ENCODE measurements around the gene MATK.

The MATK gene

GRCh38 chr19:3775374-3775711, 10.8 kb downstream of the MATK start:
- DNase-seq (ENCODE audit: insufficient read length) (no peak), FAIRE-seq (no peak)
- TF ChIP-seq TAF1 (IDR thresholded peaks at IDR 0.05; ENCODE audit: borderline replicate concordance, low read depth, low read length) (no peak), POLR2AphosphoS5 (IDR thresholded peaks at IDR 0.05; ENCODE audit: low read depth, low read length) (no peak), POLR2A (IDR thresholded peaks at IDR 0.05; ENCODE audit: low read depth, low read length) (no peak)

GRCh38 chr19:3774621-3775373, 11.4 kb downstream of the MATK start:
- no peak for FAIRE-seq

GRCh38 chr19:3773814-3774515, 12.2 kb downstream of the MATK start:
- no peak for FAIRE-seq
- DNase-seq (ENCODE audit: insufficient read length), result no peak
- TF ChIP-seq POLR2AphosphoS5 (IDR thresholded peaks at IDR 0.05; ENCODE audit: low read depth, low read length) (no peak), POLR2A (IDR thresholded peaks at IDR 0.05; ENCODE audit: low read depth, low read length) (no peak), TAF1 (IDR thresholded peaks at IDR 0.05; ENCODE audit: borderline replicate concordance, low read depth, low read length) (no peak)

More at GRCh38 chr19:3774621-3775373, 11.4 kb downstream of the MATK start:
- no peak for DNase-seq (ENCODE audit: insufficient read length)
- TF ChIP-seq POLR2A (IDR thresholded peaks at IDR 0.05; ENCODE audit: low read depth, low read length), result no peak
- no peak for TF ChIP-seq TAF1 (IDR thresholded peaks at IDR 0.05; ENCODE audit: borderline replicate concordance, low read depth, low read length)
- TF ChIP-seq POLR2AphosphoS5 (IDR thresholded peaks at IDR 0.05; ENCODE audit: low read depth, low read length), result no peak

- no peak for DNase-seq (ENCODE audit: insufficient read length)
- TF ChIP-seq POLR2A (IDR thresholded peaks at IDR 0.05; ENCODE audit: low read depth, low read length) (no peak), TAF1 (IDR thresholded peaks at IDR 0.05; ENCODE audit: borderline replicate concordance, low read depth, low read length) (no peak), POLR2AphosphoS5 (IDR thresholded peaks at IDR 0.05; ENCODE audit: low read depth, low read length) (no peak)
- no peak for FAIRE-seq
These were observed 14.2 kb downstream of the MATK start, which contains the start of gene RAX2 for GRCh38 chr19:3771906-3772455. TSS of gene RAX2 (minus strand) at chr19:3772228. CDS start at chr19:3771742, 486 bp downstream.

- TF ChIP-seq POLR2A (IDR thresholded peaks at IDR 0.05; ENCODE audit: low read depth, low read length), result no peak
- TF ChIP-seq TAF1 (IDR thresholded peaks at IDR 0.05; ENCODE audit: borderline replicate concordance, low read depth, low read length), result no peak
- no peak for TF ChIP-seq POLR2AphosphoS5 (IDR thresholded peaks at IDR 0.05; ENCODE audit: low read depth, low read length)
- no peak for FAIRE-seq
- no peak for DNase-seq (ENCODE audit: insufficient read length)
These were observed 14.9 kb downstream of the MATK start for GRCh38 chr19:3771000-3771905.

GRCh38 chr19:3770136-3770999, 15.8 kb downstream of the MATK start:
- DNase-seq (ENCODE audit: insufficient read length), result no peak
- FAIRE-seq, result no peak
- TF ChIP-seq POLR2A (IDR thresholded peaks at IDR 0.05; ENCODE audit: low read depth, low read length), result no peak
- TF ChIP-seq TAF1 (IDR thresholded peaks at IDR 0.05; ENCODE audit: borderline replicate concordance, low read depth, low read length), result no peak
- TF ChIP-seq POLR2AphosphoS5 (IDR thresholded peaks at IDR 0.05; ENCODE audit: low read depth, low read length), result no peak

- no peak for DNase-seq (ENCODE audit: insufficient read length)
- no peak for FAIRE-seq
- TF ChIP-seq POLR2A (IDR thresholded peaks at IDR 0.05; ENCODE audit: low read depth, low read length), result no peak
- TF ChIP-seq TAF1 (IDR thresholded peaks at IDR 0.05; ENCODE audit: borderline replicate concordance, low read depth, low read length), result no peak
- no peak for TF ChIP-seq POLR2AphosphoS5 (IDR thresholded peaks at IDR 0.05; ENCODE audit: low read depth, low read length)
These were observed 16.7 kb downstream of the MATK start for GRCh38 chr19:3769494-3769893.

- no peak for FAIRE-seq
- no peak for DNase-seq (ENCODE audit: insufficient read length)
- TF ChIP-seq POLR2AphosphoS5 (IDR thresholded peaks at IDR 0.05; ENCODE audit: low read depth, low read length) (no peak), TAF1 (IDR thresholded peaks at IDR 0.05; ENCODE audit: borderline replicate concordance, low read depth, low read length) (no peak), POLR2A (IDR thresholded peaks at IDR 0.05; ENCODE audit: low read depth, low read length) (no peak)
These were observed 17.5 kb downstream of the MATK start for GRCh38 chr19:3768748-3769099.

- TF ChIP-seq POLR2AphosphoS5 (IDR thresholded peaks at IDR 0.05; ENCODE audit: low read depth, low read length), result no peak
- no peak for TF ChIP-seq TAF1 (IDR thresholded peaks at IDR 0.05; ENCODE audit: borderline replicate concordance, low read depth, low read length)
- no peak for TF ChIP-seq POLR2A (IDR thresholded peaks at IDR 0.05; ENCODE audit: low read depth, low read length)
- FAIRE-seq, result no peak
- DNase-seq (ENCODE audit: insufficient read length), result no peak
These were observed 18.0 kb downstream of the MATK start for GRCh38 chr19:3768015-3768747.

- DNase-seq (ENCODE audit: insufficient read length) (no peak), FAIRE-seq (no peak)
- TF ChIP-seq POLR2A (IDR thresholded peaks at IDR 0.05; ENCODE audit: low read depth, low read length) (no peak), POLR2AphosphoS5 (IDR thresholded peaks at IDR 0.05; ENCODE audit: low read depth, low read length) (no peak), TAF1 (IDR thresholded peaks at IDR 0.05; ENCODE audit: borderline replicate concordance, low read depth, low read length) (no peak)
These were observed 19.1 kb downstream of the MATK start for GRCh38 chr19:3767050-3767449.

Measured in GM12892 (cell line).